ENCODE measurements around the gene SYCP2.

SYCP2 gene

DNA sequence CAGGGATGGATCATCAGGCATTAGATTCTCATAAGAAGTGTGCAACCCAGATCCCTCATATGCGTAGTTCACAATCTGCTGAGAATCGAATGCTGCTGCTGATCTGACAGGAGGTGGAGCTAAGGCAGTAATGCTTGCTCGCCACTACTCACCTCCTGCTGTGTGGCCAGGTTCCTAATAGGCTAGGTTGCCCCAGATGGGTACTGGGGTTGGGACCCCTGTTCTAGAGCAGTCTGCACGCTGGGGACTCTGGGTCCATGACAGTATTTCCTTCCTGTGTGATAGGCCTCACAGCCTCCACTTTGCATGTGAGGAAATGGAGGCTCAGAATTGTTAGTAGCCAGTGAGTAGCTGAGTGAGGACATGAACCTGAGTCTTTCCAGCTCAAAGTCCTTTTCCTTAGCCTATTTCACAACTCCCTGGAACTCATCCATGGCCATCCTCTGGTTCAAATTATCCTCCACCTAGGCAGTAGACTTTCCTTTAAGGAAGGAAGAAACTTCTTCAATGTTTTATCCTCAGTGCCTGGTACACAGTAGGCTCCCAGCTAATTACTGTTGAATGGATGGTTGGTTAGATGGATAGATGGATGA, 117.2 kb downstream of the SYCP2 start:
- TF ChIP-seq, protein P1, sequence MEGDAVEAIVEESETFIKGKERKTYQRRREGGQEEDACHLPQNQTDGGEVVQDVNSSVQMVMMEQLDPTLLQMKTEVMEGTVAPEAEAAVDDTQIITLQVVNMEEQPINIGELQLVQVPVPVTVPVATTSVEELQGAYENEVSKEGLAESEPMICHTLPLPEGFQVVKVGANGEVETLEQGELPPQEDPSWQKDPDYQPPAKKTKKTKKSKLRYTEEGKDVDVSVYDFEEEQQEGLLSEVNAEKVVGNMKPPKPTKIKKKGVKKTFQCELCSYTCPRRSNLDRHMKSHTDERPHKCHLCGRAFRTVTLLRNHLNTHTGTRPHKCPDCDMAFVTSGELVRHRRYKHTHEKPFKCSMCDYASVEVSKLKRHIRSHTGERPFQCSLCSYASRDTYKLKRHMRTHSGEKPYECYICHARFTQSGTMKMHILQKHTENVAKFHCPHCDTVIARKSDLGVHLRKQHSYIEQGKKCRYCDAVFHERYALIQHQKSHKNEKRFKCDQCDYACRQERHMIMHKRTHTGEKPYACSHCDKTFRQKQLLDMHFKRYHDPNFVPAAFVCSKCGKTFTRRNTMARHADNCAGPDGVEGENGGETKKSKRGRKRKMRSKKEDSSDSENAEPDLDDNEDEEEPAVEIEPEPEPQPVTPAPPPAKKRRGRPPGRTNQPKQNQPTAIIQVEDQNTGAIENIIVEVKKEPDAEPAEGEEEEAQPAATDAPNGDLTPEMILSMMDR (IDR thresholded peaks at IDR 0.05; ENCODE audit: low read depth, low read length), result no peak
- DNase-seq (ENCODE audit: extremely low read depth, low read depth), result no peak

DNA sequence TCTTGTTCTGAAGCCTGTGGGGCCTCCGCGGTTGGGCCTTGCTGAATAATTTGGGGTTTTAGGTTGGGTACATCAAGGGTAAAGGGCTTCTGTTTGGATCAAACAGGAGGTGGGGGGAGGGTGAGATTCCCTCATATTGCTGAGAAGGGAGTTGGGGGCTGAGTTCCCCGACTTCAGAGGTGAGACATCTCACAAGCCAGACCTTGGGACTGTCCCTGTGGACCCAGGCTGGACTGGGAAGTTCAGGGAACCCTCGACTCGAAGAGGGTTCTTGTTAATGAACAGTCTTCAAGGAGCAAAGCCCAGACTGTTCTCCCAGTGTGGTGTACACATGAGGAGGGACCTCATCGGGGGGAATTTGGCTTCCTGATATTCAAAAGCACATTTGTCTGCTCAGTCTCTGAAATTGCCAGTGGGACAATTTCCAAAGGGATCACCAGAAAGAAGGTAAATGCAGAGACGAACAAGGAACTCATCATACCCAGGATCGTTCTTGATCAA, 118.5 kb downstream of the SYCP2 start:
- DNase-seq (ENCODE audit: extremely low read depth, low read depth), result no peak
- TF ChIP-seq, protein P1 (IDR thresholded peaks at IDR 0.05; ENCODE audit: low read depth, low read length), result no peak

DNA sequence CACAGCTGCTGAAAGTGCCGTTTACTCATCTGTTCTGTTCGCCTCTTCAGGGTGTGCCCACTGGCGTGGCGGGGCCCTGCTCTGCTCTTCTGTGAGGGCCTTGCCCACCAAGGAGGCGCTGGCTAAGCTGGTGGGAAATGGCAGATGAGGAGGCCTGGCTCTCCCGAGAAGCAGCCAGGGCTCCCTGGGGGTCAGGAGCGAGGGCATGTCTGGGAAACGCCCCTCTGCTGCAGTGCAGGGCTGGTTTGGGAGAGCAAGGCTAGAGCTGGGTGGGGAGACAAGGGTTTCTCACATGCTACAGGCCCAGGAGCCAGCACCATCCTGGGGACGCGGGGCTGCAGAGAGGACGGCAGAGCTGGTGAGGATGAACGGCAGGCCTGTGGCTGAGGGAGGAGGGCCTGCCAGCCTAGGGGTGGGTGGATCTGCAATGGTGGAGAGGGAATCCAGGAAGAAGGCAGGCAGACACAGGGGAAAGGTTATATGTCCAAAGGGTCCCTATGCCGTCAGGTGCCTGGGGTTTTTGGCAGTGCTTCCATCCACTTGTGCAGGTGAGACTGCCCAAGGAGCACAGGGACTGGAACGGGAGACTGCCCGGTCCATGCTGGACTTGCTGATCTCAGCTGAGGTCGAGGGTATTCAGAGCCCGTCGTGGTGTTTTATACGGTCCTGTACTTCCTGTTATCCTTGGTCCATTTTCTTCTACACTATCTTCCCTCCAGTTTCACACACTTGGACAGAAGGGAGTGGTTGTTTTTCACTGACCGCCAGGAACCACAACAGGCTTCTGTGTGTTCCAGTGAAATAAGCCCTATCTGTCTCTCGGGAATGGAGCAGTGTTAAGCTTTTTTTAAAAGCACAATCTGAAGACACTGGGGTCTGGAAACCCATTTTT, 119.2 kb downstream of the SYCP2 start:
- DNase-seq (ENCODE audit: extremely low read depth, low read depth), result no peak

More for the DNA sequence above, 119.2 kb downstream of the SYCP2 start:
- TF ChIP-seq, protein P1 (IDR thresholded peaks at IDR 0.05; ENCODE audit: low read depth, low read length), result no peak
